GM12878 (cell line): ENCODE results near the gene ARHGAP45. TPM values are rescaled to one million over a fixed set of nuclear protein-coding genes. Genes with fewer than 3 reads are reported as not detected.

ENCODE experiments used
- BCL11A ChIP-seq: IDR thresholded peaks from 2 replicates; pipeline ENCODE4 v1.6.1; 2011; ENCODE audit warnings: low read depth, low read length
- BHLHE40 ChIP-seq, 2 experiments: fragments of 450-650 bp in 1 of 2; IDR thresholded peaks; 2 replicates each; pipeline ENCODE4 v1.6.1; 2011 to 2017; ENCODE audit warnings: low read depth in 2 of 2, borderline replicate concordance in 1 of 2, improper control_type of control experiment in 1 of 2, low read length in 1 of 2, mild to moderate bottlenecking in 1 of 2
- EGR1 ChIP-seq, 2 experiments: IDR thresholded peaks; 1 replicate in 1 of 2; 2 replicates in 1 of 2; pipeline ENCODE4 v1.6.1; 2011 to 2012; ENCODE audit warnings: low read depth in 2 of 2, low read length in 2 of 2, borderline replicate concordance in 1 of 2, mild to moderate bottlenecking in 1 of 2, moderate library complexity in 1 of 2
- FOS ChIP-seq: IDR thresholded peaks from 3 replicates; pipeline ENCODE4 v1.6.1; 2011; ENCODE audit warnings: borderline replicate concordance; ENCODE audit not compliant: insufficient read length; ENCODE audit errors: extremely low read depth
- FOXK2 ChIP-seq: fragments of 450-650 bp; IDR thresholded peaks from 2 replicates; pipeline ENCODE4 v1.6.1; 2017; ENCODE audit warnings: mild to moderate bottlenecking, moderate library complexity
- HDGF ChIP-seq: fragments of 450-650 bp; IDR thresholded peaks from 2 replicates; pipeline ENCODE4 v1.6.1; 2016; ENCODE audit warnings: antibody characterized with exemption
- SMAD1 ChIP-seq: fragments of 450-650 bp; IDR thresholded peaks from 2 replicates; pipeline ENCODE4 v1.6.1; 2018; ENCODE audit warnings: mild to moderate bottlenecking, low read depth; ENCODE audit not compliant: partially characterized antibody
- SP1 ChIP-seq: IDR thresholded peaks from one replicate; pipeline ENCODE4 v1.6.1; 2011; ENCODE audit warnings: low read depth, low read length
- TCF12 ChIP-seq: IDR thresholded peaks from 2 replicates; pipeline ENCODE4 v1.6.1; 2011; ENCODE audit warnings: low read depth, mild to moderate bottlenecking, low read length
- USF1 ChIP-seq: IDR thresholded peaks from 2 replicates; pipeline ENCODE4 v1.6.1; 2011; ENCODE audit warnings: borderline replicate concordance, low read depth, mild to moderate bottlenecking, moderate library complexity, mixed read lengths, low read length; ENCODE audit not compliant: insufficient read depth; ENCODE audit errors: extremely low read length
- polyA plus RNA-seq, 11 experiments: library from polyadenylated mRNA; depleted of rRNA in 4 of 11; unstranded in 6 of 11; stranded (reverse) in 5 of 11; fragments of >200 nt; fragmentation: Nextera tagmentation in 4 of 11; fragmentation: Illumina TruSeq in 1 of 11; extraction: Ambion mirVana in 4 of 11; extraction: Trizol in 1 of 11; gene quantifications; 1 replicate in 1 of 11; 2 replicates in 10 of 11; pipeline versions ENCODE4 v1.2.1 to v1.2.3, GENCODE V29; 2011 to 2016; ENCODE audit warnings: inconsistent platforms in 2 of 11, missing spikeins in 2 of 11, low read depth in 1 of 11
- total RNA-seq, 4 experiments: library from RNA; depleted of rRNA in 3 of 4; stranded (reverse); fragments of >200 nt in 3 of 4; fragmentation: Illumina TruSeq in 1 of 4; extraction: Trizol in 1 of 4; gene quantifications; 2 replicates each; pipeline versions ENCODE4 v1.2.1 to v1.2.3, GENCODE V29; 2013 to 2021
- TF ChIP-seq, protein P1 (sequence below): fragments of 450-650 bp; IDR thresholded peaks from 2 replicates; pipeline ENCODE4 v1.6.1; 2014; ENCODE audit warnings: mild to moderate bottlenecking
- TF ChIP-seq, protein P2 (sequence below): fragments of 450-650 bp; formaldehyde crosslinking; IDR thresholded peaks from 2 replicates; pipeline ENCODE4 v1.5.0; 2022; ENCODE audit warnings: mild to moderate bottlenecking, missing genetic modification characterization

Gene ARHGAP45
- total and polyA plus RNA-seq, 10 of the 15 experiments (the other 5 are each of a cell fraction or from before 2014, with no cell fraction given), result 1.4 to 151 (median 59.9) TPM

DNA sequence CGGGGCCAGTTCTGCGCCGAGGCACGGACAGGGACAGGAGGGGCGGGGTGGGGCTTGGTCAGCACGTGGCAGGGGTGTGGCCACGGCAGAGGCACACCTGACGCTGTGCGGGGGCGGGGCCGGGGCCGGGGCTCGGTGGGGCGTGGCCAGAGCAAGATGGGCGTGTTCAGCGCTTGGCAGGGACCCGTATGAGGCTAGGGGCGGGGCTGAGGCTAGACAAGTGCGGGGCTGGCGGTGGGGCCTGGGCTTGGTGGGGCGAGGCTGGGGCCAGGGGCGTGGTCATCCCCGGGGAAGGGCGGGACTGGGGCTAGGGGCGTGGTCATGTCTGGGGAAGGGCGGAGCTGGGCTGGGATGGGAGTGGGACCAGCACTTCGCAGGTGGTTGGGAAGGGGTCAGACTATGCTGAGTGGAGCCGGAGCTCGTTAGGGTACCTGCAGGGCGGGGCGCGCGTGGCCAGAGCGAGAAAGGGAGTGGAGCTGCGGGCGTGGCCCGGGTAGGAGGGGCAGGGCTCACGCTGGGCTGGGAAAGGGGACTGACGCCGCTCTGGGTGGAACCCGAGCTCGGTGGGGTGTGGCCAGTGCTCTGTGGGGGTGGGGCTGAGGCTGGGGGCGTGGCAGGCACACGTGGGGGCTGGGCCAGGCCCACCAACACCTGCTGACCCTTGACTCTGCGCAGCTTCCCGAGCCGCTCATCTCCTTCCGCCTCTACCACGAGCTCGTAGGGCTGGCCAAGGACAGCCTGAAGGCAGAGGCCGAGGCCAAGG lies 15.4 kb downstream of the ARHGAP45 start (continued):
- TF ChIP-seq EGR1 (IDR thresholded peaks at IDR 0.05; ENCODE audit: borderline replicate concordance in 1 of 2, low read depth in 2 of 2, low read length in 2 of 2), result peak in 1 of 2 experiments; percentile 81; a peak in 2 of 3 replicates
- peak; percentile 93 for TF ChIP-seq HDGF
- TF ChIP-seq SP1, result no peak
- no peak for TF ChIP-seq BCL11A
- peak; percentile 24 to 36; a peak in 2 of 4 replicates for TF ChIP-seq BHLHE40 (IDR thresholded peaks at IDR 0.05; ENCODE audit: borderline replicate concordance in 1 of 2, low read depth in 2 of 2, low read length in 1 of 2)
- TF ChIP-seq USF1, result peak; percentile 26
- TF ChIP-seq, protein P1, sequence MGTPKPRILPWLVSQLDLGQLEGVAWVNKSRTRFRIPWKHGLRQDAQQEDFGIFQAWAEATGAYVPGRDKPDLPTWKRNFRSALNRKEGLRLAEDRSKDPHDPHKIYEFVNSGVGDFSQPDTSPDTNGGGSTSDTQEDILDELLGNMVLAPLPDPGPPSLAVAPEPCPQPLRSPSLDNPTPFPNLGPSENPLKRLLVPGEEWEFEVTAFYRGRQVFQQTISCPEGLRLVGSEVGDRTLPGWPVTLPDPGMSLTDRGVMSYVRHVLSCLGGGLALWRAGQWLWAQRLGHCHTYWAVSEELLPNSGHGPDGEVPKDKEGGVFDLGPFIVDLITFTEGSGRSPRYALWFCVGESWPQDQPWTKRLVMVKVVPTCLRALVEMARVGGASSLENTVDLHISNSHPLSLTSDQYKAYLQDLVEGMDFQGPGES, result no peak
- no peak for TF ChIP-seq SMAD1
- TF ChIP-seq FOXK2, result no peak
- TF ChIP-seq TCF12, result no peak
- no peak for TF ChIP-seq FOS
- TF ChIP-seq, protein P2, sequence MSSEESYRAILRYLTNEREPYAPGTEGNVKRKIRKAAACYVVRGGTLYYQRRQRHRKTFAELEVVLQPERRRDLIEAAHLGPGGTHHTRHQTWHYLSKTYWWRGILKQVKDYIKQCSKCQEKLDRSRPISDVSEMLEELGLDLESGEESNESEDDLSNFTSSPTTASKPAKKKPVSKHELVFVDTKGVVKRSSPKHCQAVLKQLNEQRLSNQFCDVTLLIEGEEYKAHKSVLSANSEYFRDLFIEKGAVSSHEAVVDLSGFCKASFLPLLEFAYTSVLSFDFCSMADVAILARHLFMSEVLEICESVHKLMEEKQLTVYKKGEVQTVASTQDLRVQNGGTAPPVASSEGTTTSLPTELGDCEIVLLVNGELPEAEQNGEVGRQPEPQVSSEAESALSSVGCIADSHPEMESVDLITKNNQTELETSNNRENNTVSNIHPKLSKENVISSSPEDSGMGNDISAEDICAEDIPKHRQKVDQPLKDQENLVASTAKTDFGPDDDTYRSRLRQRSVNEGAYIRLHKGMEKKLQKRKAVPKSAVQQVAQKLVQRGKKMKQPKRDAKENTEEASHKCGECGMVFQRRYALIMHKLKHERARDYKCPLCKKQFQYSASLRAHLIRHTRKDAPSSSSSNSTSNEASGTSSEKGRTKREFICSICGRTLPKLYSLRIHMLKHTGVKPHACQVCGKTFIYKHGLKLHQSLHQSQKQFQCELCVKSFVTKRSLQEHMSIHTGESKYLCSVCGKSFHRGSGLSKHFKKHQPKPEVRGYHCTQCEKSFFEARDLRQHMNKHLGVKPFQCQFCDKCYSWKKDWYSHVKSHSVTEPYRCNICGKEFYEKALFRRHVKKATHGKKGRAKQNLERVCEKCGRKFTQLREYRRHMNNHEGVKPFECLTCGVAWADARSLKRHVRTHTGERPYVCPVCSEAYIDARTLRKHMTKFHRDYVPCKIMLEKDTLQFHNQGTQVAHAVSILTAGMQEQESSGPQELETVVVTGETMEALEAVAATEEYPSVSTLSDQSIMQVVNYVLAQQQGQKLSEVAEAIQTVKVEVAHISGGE, result no peak
